ENCODE results near the gene SCAF11.
"Not testable (repeated sequence)": the region's sequence is repeated elsewhere in the genome, so short reads cannot be mapped to it uniquely, and the experiment has no call there.

Gene SCAF11

GRCh38 chr12:45990468-45991283 is at the start of gene SCAF11:
TSS of gene SCAF11 (minus strand) at chr12:45990574. CDS start at chr12:45964167, 26,407 bp downstream.
- DNase-seq: peak; percentile 100

DNA sequence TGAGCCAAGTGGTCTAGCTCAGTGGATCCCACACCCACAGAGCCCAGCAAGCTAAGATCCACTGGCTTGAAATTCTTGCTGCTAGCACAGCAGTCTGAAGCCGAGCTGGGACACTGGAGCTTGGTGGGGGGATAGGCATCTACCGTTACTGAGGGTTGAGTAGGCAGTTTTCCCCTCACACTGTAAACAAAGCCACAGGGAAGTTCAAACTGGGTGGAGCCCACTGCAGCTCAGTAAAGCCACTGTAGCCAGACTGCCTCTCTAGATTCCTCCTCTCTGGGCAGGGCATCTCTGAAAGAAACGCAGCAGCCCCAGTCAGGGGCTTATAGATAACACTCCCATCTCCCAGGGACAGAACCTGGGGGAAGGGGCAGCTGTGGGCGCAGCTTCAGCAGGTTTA is 46.7 kb upstream of the SCAF11 start:
- DNase-seq: not testable (repeated sequence)

DNA sequence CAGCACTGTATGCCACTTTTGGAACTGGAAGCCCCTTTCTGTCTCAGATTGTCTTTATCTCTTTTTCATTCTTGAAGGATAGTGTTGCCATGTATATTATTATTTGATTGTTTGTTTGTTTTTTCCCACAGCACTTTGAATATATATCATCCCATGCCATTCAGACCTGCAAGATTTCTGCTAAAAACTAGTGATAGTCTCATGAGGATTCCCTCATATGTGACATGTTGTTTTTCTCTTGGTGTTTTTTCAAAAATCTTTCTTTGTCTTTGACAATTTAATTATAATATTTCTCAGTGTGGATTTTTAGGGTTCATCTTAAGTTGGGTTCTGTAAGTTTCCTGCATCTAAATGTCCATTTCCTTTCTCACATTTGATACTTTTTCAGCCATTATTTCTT is 36.8 kb upstream of the SCAF11 start:
- no peak for DNase-seq

DNA sequence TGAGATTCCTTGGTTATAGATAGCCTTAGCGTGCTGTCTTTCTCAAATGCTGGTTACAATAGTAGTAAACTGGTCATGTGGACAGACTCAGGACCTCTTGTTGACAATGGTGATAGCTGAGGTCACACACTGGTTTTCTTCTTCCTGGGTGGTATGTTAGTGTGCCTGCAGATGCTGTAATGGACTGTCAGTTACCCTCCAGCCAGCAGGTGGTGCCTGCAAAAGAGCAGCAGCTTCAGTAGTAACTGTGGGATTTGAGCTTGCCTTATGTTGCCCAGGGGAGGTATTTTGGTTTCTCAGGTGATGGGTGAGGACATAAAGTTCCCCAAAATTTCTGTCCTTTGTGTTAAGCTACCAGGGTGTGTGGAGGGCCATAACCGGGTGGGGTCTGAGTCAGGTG is 33.7 kb upstream of the SCAF11 start:
- DNase-seq: no peak

DNA sequence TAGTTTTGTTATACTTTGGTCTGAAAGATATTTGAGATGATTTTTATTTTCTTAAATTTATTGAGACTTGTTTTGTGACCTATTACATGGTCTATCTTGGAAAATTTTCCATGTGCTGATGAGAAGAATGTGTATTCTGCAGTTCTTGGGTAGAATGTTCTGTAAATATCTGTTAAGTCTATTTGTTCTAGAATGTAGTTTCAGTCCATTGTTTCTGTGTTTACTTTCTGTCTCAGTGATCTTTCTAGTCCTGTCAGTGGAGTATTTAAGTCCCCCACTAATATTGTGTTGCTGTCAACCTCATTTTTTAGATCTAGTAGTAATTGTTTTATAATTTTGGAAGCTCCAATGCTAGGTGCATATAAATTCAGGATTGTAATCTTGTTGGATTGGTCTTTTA is 30.4 kb upstream of the SCAF11 start:
- DNase-seq: no peak

DNA sequence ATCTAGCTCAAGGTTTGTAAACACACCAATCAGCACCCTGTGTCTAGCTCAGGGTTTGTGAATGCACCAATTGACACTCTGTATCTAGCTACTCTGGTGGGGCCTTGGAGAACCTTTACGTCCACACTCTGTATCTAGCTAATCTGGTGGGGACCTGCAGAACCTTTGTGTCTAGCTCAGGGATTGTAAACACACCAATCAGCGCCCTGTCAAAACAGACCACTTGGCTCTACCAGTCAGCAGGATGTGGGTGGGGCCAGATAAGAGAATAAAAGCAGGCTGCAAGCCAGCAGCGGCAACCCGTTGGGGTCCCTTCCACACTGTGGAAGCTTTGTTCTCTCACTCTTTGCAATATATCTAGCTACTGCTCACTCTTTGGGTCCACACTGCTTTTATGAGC is 28.3 kb upstream of the SCAF11 start:
- not testable (repeated sequence) for DNase-seq

- DNase-seq: not testable (repeated sequence)
Observed at GRCh38 chr12:46017866-46018375, 27.5 kb upstream of the SCAF11 start.

DNA sequence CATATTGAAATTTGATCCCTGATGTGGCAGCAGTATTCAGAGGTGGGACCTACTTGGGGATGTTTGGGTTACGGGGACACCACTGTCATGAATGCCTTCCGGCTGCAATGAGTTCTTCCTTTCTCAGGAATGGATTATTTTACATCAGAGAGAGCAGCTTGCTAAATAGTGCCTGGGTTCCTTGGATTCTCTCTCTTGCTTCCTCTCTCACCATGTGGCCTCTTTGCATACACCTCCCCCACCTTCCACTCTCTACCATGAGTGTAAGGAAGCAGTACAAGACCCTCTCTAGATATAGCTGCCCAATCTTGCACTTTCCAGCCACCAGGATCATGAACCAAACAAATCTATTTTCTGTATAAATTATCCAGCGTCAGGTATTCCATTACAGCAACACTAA is 15.4 kb upstream of the SCAF11 start:
- DNase-seq: no peak

GRCh38 chr12:46005151-46005797 is 14.9 kb upstream of the SCAF11 start:
- no peak for DNase-seq

DNA sequence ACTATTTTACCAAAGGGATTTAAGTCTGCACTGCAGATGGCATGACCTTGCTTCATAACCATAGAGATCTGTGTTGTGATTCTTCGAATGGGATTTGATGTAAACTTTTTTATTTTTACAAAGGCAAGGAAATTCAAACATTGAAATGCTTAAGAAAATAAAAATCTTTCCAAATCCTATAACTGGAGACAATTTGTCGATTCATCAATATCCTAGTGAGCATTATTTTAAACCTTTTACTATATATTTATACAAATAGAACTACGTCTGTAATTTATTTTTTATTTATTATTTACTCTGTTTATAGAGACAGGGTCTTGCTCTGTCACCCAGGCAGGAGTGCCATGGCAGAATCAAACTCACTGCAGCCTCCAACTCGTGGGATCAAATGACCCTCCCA is 14.3 kb upstream of the SCAF11 start:
- DNase-seq: no peak

DNA sequence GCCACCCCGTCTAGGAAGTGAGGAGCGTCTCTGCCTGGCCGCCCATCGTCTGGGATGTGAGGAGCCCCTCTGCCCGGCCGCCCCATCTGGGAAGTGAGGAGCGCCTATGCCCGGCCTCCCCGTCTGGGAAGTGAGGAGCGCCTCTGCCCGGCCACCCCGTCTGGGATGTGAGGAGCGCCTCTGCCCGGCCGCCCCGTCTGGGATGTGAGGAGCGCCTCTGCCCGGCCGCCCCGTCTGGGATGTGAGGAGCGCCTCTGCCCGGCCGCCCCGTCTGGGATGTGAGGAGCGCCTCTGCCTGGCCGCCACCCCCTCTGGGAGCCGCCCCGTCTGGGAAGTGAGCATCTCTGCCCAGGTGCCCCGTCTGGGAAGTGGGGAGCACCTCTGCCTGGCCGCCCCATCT is 9.7 kb upstream of the SCAF11 start:
- not testable (repeated sequence) for DNase-seq

DNA sequence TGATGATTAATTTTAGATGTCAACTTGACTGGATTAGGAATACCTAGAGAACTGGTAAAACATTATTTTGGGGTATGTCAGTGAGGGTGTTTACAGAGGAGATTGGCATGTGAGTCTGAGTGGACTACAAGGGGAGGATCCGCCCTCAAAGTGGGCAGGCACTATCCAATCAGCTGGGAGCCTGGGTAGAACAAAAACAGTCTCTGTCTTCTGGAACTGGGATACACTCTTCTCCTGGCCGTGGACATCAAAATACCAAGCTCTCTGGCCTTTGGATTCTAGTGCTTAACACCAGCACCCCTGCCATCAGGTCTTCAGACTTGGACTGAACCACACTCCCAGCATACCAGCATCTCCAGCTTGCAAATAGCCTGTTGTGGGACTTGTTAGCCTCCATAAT is 4.4 kb upstream of the SCAF11 start:
- no peak for DNase-seq

DNA sequence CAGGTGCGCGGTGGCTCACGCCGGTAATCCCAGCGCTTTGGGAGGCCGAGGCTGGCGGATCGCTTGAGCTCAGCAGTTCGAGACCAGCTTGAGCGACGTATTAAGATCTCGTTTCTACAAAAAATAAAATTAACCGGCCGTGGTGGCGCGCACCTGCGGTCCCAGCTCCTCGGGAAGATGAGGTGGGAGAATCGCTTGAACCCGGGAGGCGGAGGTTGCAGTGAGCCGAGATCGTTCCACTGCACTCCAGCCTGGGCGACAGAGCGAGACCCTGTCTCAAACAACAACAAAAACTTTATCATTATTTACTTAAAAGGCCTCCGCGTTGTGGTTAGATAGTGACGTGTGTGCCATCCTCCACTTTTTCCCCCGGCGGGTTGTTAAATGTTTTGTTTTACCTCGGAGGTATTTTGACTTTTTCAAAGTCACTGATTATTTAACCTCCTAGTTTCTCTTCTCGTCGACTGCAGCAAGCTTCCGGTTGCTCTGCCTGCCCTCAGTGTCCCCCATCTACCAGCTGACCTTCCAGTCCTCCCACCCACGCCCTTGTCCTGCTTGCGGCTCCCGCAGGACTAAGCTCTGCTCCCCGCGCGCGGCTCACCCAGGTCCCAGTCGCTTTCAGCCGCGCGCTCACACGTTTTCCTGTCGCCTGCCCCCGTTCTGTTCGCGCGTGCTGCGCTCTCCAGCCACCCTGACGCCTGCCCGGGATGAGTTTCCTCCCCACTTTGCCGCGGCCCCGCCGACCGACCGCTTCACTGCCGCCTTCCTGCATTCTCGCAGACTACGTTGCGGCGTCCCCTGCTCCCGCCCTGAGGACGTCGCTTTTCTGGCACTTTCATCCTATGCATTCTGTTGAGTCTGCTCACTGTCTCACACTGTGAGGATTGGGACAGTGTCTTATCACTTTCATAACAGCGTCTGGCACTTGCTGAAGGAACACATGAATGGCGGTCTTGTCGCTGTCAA is 1.2 kb upstream of the SCAF11 start:
- peak; percentile 36 to 57 (median 46) for DNase-seq

DNA sequence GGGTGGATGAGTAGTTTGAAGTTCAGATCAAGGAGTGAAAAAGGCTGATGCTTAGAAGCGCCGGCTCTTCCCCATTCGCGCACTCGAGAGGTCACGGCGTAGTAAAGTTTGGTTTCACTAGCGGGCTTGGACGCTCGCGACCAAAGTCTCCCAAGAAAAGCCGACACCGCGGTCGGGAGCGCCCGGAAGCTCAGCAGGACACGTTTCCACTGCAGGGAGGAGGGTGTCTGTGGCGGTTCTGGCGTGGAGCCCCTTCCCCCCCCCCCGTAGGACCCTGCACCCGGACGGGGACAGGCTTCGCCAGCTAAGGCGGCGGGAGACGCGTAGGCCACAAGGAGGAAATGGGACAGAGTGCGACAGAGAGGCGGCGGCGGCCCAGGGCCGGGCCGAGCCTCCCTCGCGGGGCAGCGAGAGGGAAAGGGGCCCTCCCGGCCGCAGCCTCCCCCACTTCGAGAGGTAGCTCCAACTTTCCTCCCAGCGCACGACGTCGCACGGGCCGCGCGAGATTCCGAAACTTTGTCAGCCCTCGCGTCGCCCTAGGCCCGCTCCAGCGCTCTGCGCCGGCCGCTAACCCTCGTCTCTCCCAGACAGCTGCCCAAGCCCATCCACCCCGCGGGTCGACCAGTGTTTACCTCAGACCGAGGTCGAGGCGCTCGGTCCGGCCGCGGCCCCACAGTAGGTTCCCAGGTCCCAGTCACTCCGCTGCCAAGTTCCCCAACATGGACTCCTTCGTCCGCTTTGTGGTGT is 480 bp downstream of the SCAF11 start:
- peak; percentile 33 to 54 (median 52) for DNase-seq

DNA sequence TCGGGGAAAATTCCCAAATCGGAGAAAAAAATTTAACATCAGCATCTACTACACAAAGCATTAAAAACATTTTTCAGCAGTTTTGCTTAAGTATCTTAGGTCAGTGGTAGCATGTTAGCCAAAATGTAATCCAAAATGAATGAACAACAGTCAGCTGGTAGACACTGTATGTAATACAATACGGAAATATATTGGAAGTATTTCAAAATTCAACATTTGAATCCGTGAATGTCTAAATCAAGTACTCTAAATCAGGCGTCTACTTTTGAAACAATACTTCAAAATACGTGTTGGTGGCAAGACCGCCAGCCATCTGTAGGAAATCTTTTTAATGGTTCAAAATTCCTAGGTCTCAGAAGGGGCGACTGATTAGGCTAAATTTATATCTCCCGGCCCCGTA is 1.1 kb downstream of the SCAF11 start:
- no peak for DNase-seq

DNA sequence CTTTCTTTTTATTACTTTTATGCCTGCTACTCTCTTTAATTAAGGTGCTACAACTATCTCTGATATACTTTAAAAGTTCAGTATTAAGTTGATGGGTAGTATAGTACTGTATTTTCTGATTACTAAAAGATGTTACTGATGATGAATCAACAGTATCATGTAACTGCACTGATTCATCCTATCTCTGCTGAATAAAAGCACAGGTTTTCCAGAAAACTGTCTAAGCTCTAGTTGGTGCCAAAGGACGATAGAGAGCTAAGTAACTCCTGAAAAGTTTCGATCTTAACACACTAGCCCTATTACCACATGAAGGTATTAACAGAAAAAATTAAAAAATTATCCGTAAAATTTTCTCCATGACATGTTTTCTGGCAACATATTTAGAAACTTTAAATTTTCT is 2.1 kb downstream of the SCAF11 start:
- DNase-seq: no peak

DNA sequence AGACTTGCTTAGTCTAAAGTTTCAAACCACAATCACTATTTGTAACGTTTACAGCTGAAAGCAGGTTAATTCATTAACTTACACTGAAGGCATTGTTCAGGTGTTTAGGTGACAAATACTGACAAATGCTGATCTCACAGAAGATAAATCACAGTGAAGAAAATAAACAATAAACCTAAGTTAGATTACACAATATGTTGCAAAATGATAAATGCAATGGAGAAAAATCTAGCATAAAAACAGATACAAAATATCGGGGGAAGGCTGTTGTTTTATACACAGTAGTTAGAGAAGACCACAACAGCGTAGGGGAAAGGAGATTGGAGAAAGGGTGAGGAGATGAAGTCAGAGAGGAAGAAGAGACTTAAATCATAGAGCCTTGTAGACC is 3.0 kb downstream of the SCAF11 start:
- DNase-seq: no peak

DNA sequence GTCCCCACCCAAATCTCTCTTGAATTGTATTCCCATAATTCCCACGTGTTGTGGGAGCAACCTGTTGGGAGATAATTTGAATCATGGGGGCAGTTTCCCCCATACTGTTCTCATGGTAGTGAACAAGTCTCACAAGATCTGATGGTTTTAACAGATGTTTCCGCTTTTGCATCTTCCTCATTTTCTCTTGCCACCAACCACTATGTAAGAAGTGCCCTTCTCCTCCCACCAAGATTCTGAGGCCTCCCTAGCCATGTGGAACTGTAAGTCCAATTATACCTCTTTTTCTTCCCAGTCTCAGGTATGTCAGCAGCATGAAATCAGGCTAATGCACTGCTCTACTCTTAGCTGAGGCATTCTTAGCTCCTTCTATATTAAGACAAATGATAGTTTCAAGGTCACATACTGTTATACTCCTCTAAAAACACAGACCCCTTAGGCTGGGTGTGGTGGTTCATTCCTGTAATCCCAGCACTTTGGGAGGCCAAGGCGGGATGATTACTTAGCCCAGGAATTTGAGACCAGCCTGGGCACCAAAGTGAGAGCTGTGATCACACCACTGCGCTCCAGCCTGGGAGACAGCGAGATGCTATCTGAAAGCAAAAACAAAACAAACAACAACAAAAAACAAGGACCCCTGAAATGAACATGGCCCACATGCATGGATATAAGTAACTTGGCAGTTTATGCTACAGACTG is 3.6 kb downstream of the SCAF11 start:
- no peak for DNase-seq

- DNase-seq: no peak
Observed at GRCh38 chr12:45981075-45981837, 9.1 kb downstream of the SCAF11 start.

DNA sequence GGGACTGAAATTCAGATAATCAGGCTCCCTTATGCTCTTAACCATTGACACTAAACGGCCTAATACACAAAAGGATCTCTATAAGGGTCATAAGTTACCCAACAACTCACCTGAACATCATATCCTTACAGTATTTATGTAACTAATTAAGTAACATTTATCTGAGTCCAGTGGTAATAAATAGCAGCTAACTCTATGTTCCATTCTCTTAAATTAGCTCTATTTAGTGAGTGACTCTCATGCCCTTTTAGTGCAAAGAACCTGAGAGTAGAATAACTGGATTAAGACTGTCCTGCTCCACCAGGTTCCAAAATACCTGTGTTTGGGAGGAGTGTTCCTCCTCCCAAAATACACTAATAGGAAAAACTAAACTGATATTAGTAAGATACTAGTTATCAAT is 9.8 kb downstream of the SCAF11 start:
- DNase-seq: no peak

DNA sequence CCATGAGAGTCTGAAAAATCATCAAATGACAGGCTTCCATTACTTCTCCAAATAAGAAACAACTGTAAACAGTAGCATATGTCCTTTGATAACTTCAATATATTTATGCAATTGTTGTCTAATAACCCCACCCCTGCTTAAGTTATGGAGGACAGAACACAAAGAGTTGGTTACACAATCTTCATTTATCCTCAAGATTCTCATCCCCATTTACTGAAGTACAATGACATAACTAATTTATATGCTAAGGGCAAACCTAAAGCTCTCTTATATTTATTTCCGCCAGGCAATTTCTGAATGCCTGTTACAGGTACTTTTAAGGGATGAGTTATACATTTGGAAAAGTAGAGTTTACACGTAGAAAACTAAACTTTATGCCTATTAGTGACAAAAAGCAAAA is 12.3 kb downstream of the SCAF11 start:
- no peak for DNase-seq
